ENCODE data around the gene RTP2.
"Not testable (repeated sequence)": the region's sequence is repeated elsewhere in the genome, so short reads cannot be mapped to it uniquely, and the experiment has no call there.

The RTP2 gene

DNA sequence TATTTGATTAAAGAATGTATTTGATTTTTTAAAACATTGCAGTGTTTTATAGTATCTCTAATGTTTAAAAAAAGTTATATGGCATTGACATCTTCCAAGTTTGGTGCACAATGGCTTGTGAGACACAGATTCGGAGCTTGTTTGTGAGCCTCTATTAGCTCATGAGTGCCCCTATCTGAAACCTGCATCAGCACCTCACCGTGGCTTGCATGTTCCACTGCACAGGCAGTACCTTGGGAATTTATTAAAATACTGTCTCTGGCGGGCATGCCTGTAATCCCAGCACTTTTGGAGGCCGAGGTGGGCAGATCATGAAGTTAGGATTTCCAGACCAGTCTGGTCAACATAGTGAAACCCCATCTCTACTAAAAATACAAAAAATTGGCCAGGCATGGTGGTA is 6.8 kb upstream of the RTP2 start:
- DNase-seq: no peak

DNA sequence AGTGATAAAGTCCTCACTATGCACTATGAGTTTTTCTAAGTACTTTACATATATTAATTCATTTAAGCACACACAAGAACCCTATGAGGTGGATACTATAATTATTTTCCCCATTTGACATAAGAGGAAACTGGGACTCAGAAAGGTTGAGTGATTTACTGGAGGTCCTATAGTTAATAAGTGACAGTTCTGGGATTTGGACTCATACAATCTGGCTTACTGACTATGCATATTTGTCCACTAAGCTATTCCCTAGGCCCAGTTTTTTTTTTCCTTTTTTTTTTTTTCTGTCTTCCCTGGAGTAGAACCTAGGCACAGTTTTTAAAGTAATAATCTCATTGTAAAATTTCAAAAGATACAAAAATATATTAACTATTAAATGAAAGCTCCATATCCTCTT is 6.3 kb upstream of the RTP2 start:
- DNase-seq: no peak

DNA sequence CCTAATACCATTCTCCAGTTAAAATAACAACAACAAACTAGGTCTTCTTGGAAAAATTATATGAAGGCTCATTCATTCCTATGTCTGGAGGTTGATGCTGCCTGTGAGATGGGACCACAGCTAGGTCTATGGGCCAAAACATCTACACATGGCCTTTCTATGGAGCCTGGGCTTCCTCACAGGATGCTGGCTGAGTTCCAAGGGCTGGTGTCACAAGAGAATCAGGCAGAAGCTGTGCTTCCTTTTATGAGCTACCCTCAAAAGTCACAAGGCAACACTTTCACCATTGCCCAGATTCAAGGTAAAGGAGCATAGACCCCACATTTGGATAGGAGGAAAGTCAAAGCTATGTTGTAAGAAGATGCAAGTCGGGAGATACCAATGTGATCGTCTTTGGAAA is 4.6 kb upstream of the RTP2 start:
- DNase-seq: no peak

DNA sequence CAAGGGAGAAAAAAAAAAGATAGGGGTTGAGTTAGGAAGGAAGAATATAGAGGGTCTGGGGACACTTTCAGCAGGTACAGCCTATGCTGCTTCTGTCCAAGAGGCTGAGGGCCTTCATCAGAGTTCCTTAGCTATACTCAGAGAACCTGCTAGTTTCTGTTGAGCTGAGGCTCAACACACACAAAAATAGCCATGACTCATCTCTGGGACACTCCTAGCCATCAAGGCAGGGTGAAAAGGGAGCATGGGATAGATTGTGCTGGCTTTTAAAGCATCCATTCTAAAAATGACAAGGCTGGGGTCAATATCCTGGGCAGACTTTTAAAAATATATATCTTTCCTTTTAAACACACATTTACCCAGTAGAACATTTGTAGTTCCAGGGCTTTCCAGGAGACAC is 2.8 kb upstream of the RTP2 start:
- no peak for DNase-seq

DNA sequence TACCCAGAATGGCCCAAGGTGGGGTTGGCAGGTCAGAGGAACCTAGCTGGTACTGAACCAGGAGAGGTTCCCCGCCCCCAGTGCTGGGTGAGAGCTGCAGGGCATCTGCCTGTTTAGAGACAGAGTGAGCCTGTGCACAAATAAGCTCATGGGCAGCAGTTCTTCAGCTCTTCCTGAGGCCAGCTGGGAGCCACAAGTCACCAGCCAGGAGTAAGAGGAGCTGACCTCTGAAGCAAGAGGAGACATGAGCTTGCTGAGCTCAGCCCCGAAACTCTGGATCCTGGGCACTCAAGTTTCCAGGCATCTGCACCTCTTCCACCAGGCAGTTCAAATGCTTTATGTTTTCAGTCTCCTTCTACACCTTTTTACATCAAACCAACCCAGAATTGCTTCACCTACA is 2.1 kb downstream of the RTP2 start:
- DNase-seq: no peak

DNA sequence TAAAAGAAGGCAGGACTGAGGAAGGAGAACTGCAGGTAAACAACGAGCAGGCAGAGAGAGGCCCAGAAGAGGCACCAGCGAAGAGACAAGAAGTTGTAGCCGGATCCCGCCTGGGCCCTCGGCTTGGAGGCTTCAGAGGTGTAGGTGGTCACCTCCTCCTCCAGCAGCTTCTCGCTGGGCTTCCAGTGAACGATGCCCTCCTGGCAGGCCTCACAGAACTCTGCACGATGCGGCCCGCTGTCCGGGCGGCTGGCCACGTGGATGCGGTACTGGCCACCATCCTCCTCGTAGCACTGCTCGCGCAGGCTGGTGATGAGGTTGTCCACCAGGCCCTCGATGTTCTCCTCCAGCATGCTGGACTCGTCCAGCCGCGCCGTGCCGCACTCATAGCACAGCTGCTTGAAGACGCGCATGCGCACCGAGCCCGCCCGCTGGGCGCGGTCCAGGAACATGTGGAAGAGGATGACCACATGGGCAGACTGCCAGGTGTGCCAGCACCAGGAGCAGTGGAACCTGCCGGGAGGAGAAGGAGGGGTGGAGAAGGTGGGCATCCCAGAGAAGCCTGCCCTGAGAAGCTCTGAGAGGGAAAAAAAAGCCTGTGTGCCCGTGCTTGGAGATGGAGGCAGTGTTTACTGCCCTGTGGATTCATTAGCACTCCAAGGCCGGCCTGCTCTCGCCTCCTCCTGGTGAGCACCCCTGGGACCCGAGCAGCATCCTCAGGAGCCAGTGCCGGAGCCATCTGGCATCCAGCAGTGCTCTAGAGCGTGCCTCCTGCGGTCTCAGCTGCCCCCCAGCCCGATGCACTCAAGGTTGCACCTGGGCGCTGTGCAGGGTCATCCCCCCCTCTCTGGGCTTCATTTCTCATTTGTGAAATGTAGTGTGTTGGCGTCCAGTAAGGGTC is 3.6 kb downstream of the RTP2 start:
- DNase-seq: no peak

DNA sequence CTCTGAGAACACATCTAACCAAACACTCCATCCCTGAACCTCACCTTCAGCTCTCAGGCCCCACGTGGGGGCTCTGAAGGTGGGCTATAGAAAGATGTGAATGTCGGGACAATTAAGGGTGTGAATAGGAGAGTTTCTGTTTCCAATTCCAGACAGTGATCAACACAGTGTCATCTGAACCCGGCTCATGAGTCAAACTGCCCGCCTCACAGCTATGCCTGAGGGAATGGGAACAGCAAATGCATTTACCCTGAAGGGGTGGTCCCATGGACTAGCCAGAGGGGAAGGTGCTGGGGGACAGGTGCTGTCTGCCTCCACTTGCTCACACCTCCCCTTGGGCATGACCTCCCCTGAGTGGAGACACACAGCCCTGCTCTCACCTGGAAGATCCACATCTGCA is 6.3 kb downstream of the RTP2 start:
- DNase-seq: no peak

DNA sequence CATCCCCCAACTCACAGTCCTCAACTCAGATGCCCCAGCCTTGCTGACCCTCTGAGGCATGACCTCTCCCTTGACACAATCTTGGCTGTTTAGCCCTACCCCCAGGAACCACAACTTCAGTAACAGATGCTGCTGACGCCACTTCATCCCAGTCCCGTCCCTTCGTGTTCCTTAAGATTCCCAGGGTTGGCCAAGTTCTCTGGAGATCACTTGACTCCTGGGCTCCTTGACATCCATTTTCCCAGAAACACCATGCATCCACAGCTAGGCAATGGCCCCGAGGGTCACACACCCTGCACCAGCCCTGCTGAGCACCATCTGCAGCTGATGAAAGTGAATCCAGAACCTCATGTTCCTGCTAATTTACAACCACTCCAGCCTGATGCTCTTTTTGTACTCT is 6.9 kb downstream of the RTP2 start:
- DNase-seq: no peak

DNA sequence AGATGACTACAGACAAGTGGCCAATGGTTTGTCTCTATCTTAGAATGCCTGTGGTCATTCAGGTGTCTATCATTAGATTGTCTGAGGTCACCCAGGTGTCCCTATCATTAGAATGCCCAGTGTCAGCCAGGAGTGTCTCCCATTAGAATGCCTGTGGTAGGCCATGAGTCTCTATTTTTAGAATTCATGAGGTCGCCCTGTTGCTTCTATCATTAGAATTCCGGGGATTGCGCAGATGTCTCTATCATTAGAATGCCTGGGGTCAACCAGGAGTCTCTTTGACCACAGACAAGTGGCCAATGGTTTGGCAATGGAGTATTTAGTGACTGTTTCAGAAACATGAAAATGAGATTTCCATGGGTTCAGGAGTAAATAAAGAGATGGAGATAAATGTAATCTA is 7.6 kb downstream of the RTP2 start:
- no peak for DNase-seq

DNA sequence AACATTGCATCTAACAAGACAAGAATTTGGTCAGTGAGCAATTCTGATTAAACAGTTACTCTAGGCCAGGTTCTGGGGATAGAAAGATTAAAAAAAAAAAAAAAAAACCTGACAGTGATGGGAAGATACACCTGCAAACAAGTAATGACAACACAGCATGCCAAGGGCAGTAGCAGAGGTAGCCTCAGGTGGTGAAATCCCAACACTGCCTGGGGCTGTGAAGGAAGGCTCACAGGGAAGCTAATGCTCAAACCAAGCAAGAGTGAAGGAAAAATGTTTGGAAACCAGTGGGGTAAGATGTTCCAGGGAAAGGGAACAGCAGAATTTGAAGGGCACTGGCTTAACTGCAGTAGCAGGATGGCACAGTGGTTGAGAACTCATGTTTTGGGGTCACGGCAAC is 8.9 kb downstream of the RTP2 start:
- no peak for DNase-seq

DNA sequence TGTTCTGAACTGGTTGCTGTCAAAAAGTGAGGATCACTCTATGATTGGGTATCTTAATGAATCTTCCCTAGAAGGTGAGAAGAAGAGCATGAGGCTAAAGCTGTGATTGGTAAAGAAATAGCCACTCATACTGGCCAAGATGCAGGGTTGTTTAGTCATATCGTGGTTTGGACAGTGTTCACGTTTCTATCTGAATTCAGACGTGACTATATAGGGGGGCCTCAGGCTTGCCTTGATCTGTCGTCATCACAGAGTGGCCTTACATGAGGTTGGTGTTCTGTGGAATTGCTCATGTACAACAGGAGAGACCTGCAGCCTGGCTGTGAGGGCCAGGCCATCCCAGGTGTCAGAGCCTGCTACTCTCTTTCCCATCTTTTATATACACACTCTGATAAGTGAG is 12.4 kb downstream of the RTP2 start:
- no peak for DNase-seq

DNA sequence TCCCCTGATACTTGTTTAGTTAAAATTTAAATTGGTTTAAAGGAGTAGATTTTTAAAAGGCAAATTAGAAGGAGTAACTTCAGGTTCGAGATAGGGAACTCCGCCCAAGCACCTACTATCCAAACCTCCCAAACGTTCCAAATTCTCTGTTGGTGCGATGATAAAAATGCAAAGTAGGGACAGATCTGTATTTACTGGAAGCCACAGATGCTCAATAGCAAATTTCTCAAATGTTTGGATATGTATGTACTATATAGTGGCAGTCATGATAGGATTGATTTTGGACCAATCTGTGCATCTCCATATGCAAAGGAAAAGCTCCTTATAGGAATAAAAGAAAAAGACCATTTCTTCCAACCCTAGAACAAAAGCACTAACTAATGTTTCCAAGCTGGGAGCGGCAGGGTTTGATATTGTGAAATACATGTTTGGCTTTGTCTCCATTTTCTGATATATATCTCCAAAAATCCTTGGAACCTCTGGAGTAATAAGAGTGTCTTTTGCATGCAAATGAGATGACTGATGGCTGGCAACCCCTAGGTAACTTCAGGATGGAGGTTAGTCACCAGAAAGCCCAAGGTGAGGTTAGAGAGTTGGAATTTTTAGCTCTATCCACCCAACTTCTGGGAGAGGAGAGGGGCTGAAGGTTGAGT is 15.6 kb downstream of the RTP2 start:
- no peak for DNase-seq

DNA sequence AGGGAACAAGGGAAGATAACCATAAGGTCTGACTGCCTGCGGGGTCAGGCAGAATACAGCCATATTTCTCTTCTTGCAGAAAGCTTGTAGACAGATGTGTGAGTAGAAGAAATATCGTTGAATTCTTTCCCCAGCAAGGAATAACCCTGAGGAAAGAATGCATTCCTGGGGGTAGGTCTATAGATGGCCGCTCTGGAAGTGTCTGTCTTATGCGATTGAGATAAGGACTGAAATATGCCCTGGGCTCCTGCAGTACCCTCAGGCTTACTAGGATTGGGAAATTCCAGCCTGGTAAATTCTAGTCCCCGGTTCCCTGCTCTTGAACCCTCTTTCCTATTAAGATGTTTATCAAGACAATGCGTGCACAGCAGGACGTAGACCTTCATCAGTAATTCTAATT is 16.4 kb downstream of the RTP2 start:
- no peak for DNase-seq

DNA sequence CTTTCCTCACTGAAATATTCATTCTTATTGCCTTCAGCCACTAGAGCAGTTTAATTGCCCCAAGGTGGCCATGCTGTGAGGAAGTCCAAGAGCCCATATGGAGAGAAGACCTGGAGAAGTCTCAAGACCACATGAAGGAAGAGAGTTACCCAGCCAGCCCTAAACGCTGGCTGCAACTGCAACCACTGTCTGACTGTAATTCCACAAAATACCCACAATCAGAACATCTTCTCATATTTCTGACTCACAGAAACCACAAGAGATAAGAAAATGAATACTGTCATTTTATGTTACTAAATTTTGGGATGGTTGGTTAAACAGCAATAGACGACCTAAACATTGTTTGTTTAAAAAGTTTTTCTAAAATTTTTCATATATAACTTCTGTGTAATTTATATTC is 17.5 kb downstream of the RTP2 start:
- DNase-seq: no peak

DNA sequence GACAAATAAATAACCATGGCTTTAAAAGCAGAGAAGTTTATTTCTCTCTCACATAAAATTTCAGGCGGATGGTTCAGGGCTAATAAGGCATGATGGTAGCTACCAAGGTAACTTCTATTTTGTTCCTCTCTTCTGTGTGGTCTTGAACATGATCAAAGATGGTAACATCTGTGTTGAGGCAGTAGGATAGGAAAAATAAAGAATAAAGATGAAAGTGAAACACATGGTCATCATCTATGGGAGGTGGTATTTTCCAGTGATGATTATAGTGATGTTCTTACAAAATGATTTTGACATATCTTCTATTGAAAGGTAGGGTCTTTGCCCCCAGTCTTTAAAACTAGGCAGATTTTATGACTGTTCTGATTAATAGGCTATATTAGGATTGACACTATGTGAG is 17.9 kb downstream of the RTP2 start:
- no peak for DNase-seq

DNA sequence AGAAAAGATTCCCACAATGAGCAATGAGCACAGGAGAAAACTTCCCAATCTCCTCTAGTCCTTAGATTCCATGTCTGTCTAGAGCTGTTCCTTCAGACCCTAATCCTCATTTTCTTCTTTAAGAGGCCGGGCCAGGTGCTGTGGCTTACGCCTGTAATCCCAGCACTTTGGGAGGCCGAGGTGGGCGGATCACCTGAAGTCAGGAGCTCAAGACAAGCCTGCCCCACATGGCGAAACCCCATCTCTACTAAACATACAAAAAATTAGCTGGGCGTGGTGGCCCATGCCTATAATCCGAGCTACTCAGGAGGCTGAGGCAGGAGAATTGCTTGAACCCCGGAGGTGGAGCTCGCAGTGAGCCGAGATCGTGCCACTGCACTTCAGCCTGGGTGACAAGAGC is 20.6 kb downstream of the RTP2 start:
- not testable (repeated sequence) for DNase-seq

DNA sequence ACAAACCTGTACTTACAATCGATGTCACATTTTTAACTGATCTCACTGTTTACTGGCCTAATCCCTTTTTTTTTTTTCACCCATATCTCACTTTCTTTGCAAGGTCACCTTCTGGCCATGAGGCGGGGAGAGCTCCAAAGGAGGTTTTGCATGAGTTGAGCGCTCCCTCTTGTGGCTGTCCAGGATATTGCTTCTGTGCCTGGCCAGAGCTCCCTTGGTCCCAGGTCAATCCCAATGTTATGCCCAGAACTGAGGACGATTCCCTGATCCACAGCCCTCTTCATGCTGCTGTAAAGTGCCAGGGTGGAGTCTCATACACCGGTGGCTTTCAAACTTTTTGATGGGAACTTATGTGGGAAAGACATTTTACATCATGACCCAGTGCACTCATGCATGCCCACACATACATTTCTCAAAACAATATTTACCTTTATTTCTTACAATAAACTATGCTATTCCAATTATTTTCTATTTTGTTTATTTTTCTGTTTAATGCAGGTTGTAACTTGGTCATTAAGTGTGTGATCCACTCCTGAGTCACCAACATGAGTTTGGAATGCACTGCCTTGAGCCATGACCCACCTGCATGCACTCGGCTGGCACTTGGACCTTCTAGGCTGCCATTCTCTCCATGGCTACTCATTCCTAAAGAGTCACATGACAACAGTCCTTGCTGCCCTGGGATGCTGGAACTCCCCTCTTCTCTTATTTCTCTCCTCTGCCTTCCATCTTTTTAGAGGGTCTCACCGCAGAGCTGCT is 22.5 kb downstream of the RTP2 start:
- peak; percentile 92 for DNase-seq

DNA sequence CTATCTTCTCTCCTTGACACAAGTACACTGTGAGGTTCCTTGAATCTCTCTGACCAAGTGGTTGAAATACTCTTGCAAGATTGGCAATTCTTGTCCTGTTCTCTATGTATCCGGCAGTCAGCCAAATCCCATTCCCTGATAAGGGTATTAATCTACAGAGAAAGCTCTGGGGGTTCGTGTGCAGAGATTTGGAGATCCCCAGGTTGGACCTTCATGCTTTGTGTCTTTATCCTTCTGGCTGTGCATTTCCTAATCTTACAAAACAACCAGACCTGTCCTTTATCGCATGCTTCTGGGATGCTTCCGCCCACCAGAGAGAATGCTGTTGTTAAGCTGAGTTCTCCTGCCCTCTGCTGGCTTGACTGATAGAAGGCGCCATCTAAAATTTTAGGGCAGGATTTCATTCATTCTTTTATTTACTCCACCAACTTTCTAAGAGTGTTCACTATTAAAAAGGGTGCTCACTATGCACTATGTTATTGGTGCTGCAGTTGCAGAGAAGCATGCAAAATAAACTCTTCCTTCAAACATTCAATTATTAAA is 23.6 kb downstream of the RTP2 start:
- peak; percentile 71 for DNase-seq

DNA sequence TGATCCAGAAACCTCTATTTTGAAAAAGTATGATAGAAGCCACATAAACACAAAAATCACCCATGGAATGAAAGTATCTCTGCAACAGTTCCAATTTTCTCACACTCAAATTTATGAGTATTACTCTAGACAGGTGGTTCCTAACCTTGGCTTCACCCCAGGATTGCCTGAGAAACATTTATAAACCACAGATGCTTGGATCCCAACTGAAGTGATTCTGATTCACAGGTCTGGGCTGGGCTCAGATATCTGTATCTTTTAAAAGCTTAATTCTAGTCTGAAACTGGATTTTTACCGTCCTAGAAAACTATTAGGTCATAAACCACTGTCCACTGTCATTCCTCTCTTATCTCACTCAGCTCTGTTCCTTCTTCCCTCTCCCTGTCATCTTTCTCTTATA is 24.8 kb downstream of the RTP2 start:
- DNase-seq: no peak

DNA sequence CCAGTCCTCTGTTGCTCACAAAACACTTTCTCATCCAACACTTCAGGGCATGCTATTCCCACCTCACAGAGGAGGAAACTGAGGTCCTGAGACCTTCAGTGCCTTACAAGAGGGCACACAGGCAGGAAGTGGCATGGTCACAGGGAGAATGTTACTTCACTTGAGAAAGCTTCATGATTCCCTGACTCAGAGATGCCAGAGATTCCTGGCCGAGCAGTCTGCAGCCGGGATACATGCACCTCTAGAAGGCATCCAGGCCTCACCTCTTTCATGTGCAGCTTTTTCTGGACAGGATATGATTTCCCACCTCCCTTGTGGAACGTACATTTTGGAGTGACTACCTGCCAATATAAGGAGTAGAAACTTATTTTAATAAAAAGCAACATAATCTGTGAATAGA is 29.3 kb downstream of the RTP2 start:
- peak; percentile 83 for DNase-seq

DNA sequence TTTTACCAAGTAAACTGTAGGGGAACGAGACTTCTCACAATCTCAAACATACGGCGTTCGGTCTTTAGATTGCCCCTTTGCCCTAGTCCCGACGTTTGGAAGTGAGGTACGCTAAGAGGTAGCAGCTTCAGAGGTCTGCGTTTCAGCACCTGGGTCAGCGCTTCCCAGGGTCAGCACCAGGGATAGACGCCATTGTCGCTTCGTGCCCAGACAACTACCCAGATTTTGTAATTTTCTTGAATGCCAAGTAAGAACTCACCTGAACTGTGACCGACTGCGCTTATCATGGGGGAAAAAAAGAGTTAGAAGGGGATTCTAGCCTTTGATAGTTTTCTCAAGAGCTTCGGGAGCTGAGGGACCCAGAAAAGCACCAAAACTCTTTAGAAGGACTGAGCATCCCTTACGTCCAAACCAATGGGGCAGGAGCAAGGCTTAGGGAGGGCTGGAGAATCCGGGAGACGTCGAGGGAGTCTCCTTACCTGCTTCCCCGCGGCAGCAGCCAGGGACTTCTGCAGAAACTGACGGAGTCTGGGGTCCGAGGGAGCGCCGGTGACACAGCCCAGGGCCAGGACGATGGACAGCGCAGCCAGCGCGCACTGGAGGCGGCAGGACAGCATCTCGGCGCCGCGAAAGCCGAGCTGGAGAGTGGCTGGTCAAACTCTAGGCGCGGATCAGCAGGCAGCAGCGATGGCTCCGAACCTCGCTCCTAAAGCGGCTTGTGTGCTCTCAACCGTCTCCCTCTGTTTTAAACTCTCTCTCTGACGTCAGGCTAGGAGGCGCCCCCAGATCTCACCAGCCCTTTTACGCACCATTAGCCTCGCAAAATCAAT is 32.5 kb downstream of the RTP2 start, which contains the start of gene SST:
SST (minus strand) TSS at position 720 of the 830 bp plus-strand sequence; CDS start at position 617, 103 bp downstream.
- DNase-seq: peak; percentile 89

DNA sequence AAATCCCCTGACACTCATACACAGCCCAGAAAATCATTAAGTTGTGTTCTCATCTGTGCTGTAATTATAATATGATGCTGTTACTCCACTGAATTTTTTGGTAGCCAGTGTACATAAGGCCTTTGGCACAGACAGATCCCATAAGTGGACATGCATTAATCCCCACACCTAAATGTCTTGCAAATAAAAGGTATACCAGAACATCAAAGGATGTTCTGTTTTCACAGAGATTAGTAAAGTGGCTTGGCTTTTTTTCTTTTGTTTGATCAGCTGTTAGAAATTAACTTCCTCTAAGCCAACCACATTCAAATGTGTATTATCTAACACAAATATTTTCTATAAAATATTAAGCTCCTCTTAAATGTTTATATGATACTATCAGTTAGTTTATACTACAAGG is 34.8 kb downstream of the RTP2 start:
- DNase-seq: no peak
